ENCODE results near the gene DCTN2. TPM values are rescaled to one million over a fixed set of nuclear protein-coding genes. Genes with fewer than 3 reads are reported as not detected.
A peak's percentile ranks its signal among the peaks of the same experiment; 100 is the strongest.

The DCTN2 gene
- total RNA-seq, 2 donors from 2014 or later = 131 to 139 TPM

DNA sequence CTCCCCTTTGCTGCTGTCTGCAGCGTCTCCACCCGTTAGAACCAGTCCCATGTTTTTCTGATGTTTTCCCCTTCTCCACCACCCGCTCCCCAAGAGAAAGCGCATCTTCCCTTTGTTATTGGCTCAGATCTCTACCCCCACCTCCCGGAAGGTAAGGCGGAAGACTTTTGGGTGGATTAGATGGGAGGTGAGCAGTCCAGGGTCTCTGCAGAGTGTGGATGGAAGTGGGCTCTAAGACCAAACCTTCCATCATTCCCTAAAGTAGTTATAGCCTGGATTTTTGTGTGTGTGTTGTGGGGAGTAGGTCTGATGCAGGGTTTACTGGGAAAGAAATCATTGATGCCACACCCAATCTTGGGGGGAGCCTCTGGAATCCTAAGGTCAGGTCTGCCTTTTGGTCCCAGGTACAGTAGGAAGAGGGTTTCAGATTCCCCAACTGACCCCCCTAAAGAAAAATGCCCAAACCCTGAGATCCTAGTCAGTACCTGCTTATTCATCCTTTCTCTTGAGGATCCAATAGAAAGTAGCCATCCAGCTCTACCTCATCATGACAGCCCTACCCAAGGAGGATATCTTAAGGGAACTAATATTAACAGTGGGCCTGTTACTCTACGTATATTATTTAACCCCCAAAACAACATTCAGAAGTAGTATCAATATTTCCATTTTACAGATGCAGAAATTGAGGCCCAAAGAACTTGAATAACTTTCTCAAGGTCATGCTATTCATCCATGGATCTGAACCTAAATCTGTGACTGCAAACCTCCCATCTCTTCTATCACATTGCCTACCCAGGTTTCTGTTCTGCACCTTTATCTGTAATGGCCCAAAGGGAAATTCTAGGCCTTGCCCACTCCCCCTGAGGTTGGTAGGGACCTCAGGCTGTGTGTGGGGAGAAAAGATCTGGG is 3.9 kb upstream of the DCTN2 start:
- no peak for DNase-seq
- intact Hi-C loops (cut with DNase I) = no loop called here
- Histone ChIP-seq H3K27me3 (peaks cover 5% of the 10 kb centered on the region), H3K4me1 (peaks cover 2% of the 10 kb centered on the region), H3K4me3 (no peak overlapping the region), H3K9me3 (no peaks in the 10 kb centered on the region), H3K9ac (ENCODE audit: low read depth in 2 of 2, low read length in 2 of 2) (no peak overlapping the region), H3K36me3 (no peaks in the 10 kb centered on the region), H3K27ac (no peak overlapping the region)
- TF ChIP-seq, protein P1, sequence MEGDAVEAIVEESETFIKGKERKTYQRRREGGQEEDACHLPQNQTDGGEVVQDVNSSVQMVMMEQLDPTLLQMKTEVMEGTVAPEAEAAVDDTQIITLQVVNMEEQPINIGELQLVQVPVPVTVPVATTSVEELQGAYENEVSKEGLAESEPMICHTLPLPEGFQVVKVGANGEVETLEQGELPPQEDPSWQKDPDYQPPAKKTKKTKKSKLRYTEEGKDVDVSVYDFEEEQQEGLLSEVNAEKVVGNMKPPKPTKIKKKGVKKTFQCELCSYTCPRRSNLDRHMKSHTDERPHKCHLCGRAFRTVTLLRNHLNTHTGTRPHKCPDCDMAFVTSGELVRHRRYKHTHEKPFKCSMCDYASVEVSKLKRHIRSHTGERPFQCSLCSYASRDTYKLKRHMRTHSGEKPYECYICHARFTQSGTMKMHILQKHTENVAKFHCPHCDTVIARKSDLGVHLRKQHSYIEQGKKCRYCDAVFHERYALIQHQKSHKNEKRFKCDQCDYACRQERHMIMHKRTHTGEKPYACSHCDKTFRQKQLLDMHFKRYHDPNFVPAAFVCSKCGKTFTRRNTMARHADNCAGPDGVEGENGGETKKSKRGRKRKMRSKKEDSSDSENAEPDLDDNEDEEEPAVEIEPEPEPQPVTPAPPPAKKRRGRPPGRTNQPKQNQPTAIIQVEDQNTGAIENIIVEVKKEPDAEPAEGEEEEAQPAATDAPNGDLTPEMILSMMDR (IDR thresholded peaks at IDR 0.05) = no peak

DNA sequence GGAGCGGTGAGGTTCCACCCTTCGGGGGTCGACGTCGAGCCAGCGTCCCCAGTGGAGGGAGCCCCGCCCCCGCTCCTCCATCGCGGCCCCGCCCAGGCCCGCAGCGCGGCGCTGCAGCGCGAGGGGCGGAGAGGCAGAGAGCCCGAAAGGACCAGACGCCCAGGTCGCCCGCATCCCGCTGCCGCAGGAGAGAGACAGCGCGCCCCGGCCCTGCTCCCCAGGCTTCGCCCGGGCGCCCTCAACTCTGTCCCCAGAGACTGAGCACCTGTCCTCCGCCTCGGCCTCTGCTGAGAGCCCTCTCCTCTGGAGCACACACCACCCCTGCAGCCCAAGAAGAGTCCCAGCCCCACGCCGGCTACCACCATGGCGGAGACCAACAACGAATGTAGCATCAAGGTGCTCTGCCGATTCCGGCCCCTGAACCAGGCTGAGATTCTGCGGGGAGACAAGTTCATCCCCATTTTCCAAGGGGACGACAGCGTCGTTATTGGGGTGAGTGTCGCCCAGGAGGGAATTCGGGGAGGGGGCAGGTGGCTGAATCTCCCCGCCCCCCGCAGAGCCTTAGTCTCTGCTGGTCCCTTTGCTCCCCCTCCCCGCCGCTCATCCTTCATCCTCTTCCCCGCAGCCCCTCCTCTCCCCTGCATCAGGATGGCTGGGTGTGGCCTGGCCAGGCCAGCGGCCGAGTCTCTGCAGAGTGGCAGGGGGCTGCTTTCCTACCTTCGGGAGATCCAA is 3.1 kb upstream of the DCTN2 start, which contains the start of gene KIF5A:
Gene KIF5A (plus strand): TSS at position 136 of the 732 bp plus-strand sequence. CDS start 228 bp downstream, at position 364.
- TF ChIP-seq, protein P1 (IDR thresholded peaks at IDR 0.05) = no peak
- Histone ChIP-seq H3K9me3 (no peaks in the 10 kb centered on the region), H3K36me3 (no peaks in the 10 kb centered on the region), H3K4me1 (peaks cover 8% of the 10 kb centered on the region), H3K27ac (no peak within 1 kb of the TSS), H3K9ac (ENCODE audit: low read depth in 2 of 2, low read length in 2 of 2) (no peak within 1 kb of the TSS), H3K27me3 (peaks cover 5% of the 10 kb centered on the region), H3K4me3 (peak within 1 kb of the TSS; percentile 43)
- intact Hi-C loops (cut with DNase I) = no loop called here
- no peak for DNase-seq

DNA sequence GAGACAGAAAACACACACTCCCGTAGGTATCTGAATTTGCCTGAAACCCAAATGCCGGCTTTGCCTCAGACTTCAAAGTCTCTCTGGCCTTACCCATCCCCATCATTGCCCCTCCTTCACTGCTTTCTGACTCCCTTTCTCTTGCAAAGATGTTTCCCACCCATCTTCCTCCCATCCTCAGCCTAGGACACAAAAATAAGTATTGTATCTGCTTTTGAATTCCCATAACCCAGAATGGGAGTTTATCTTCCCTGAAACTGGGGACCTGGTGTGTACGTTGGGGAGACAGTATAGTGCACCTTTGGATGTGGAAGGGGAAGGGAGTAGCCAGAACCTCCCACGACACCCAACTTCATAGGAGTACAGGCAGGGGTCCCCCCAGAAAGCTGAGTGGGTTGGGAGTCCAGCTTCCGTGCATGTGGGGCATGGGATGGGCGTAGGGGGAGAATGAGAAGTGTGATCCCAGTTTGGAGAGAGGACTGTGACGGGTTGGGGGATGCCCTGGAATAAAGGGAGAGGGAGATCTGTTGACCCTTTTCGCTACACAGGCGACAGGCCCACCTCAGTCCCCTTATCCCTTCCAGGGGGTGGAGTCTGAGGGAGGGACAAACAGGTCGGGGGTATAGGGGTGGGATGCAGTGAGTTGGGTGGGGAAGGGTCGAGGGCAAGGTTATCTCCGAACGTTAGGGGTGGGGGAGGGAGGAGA is 2.4 kb upstream of the DCTN2 start:
- Histone ChIP-seq H3K9me3 (no peaks in the 10 kb centered on the region), H3K36me3 (no peaks in the 10 kb centered on the region), H3K4me3 (peak overlapping the region; percentile 43), H3K27ac (no peak overlapping the region), H3K4me1 (peaks cover 8% of the 10 kb centered on the region), H3K27me3 (peaks cover 5% of the 10 kb centered on the region), H3K9ac (ENCODE audit: low read depth in 2 of 2, low read length in 2 of 2) (no peak overlapping the region)
- TF ChIP-seq, protein P1 (IDR thresholded peaks at IDR 0.05) = no peak
- intact Hi-C loops (cut with DNase I) = no loop called here
- no peak for DNase-seq

DNA sequence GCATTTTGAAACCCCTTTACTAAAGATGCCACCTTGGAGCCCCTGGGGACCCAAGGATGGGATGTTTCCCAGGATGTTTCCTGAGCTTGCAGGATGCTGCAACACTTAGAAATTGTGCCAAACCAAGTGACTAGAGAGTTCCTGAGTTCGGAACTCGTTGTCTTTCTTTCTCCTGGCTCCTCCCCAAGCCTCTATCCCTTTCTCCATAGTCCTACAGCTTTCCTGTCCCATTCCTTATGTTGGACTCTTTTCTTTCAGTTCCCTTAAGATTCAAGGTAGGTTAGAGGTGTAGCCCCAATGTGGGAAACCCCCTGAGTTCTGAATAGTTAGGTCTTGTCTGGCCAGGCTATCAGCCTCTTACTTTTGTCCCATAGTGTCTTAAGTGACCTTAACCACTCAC is 1.5 kb upstream of the DCTN2 start:
- no peaks in the 10 kb centered on the region for H3K9me3 ChIP-seq
- H3K4me1 ChIP-seq = peaks cover 8% of the 10 kb centered on the region
- intact Hi-C loops (cut with DNase I) = no loop called here
- no peak for DNase-seq
- no peaks in the 10 kb centered on the region for H3K36me3 ChIP-seq
- no peak overlapping the region for H3K4me3 ChIP-seq
- TF ChIP-seq, protein P1 (IDR thresholded peaks at IDR 0.05) = no peak
- H3K27me3 ChIP-seq = peaks cover 5% of the 10 kb centered on the region
- H3K9ac ChIP-seq (ENCODE audit: low read depth in 2 of 2, low read length in 2 of 2) = no peak overlapping the region
- no peak overlapping the region for H3K27ac ChIP-seq

DNA sequence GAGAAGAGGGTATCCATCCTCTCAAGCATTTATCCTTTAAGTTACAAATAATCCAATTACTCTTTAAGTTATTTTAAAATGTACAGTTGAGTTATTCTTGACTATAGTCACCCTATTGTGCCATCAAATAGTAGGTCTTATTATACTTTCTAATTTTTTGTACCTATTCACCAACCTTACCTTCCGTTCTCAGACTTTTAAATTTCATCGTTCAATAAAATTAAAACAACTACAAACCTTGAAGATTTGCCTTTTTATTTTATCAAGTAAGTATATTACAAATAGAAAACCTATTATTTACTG is 972 bp upstream of the DCTN2 start:
- Histone ChIP-seq H3K27ac (no peak overlapping the region), H3K4me3 (no peak overlapping the region), H3K4me1 (peaks cover 8% of the 10 kb centered on the region), H3K36me3 (no peaks in the 10 kb centered on the region), H3K27me3 (peaks cover 5% of the 10 kb centered on the region), H3K9me3 (no peaks in the 10 kb centered on the region), H3K9ac (ENCODE audit: low read depth in 2 of 2, low read length in 2 of 2) (no peak overlapping the region)
- intact Hi-C loops (cut with DNase I) = no loop called here
- DNase-seq = no peak
- TF ChIP-seq, protein P1 (IDR thresholded peaks at IDR 0.05) = no peak
